DMS153 (cell line): ENCODE measurements around the gene IL1R2.
"Not testable (repeated sequence)": the region's sequence is repeated elsewhere in the genome, so short reads cannot be mapped to it uniquely, and the experiment has no call there.

Experiments
- DNase-seq: peaks from one replicate; lab custom pipeline; 2025; lab: John Stamatoyannopoulos, UW

IL1R2 gene

DNA sequence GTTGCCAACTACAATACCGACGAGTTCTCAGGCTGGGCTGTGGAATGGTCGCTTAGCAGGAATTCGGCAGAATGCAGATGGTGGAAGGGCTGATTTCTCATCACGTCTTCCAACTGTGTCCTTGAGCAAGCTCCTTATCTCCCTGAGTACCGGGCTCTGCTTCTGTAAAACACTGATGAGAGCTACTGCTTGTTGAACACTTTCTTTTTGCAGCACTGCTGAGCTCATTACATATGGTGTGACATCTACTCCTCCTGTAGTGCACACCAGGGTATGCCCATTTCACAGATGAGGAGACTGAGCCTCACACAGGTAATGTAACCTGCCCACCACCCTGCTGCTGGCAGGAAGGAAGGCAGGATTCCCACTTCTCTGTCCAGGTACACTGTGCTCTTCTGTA lies 8.3 kb downstream of the IL1R2 start:
- no peak for DNase-seq

DNA sequence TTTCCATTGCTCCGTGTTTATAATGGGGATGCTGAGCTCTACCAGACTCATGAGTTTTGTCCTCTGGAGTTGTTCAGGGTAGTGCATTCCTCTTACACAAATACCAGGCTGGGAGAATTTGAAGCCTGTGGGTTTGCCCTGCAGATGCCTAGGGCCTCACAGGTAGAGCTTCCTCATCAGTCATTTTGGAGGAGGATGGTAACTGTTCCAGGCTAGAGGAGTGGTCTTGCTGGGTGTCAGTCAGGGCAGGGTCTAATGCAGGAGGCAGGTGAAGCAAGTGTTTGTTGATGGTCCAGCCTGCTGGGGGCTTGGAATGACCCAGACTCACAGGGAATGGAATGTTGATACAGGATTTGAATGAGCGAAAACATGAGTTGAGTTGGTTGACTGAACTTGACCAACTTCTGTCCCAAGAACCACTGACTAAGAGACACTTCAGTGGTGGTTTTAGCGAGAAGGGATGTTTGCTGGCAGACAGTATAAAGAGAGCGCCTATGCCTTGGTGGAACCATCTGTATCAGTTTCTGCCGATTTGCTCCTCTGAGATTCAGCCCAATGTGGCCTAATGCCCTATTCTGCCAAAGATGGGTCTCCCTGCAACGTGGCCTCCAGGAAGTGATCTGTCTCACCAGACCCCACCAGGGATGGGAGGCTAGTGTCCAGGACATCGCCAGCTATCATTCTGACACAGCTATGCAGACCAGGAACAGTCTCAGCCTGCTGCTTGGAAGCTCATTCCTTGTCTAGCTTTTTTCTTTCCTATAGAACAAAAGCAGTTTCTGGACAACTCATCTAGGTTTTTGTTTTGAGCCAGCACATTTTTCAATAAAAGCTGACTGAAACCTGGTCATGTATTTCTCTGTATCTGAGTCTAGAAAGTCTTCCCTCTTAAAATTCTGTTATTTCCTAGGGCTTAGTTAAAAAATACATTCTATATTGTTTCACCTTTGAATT lies 9.3 kb downstream of the IL1R2 start:
- no peak for DNase-seq

GRCh38 chr2:102001767-102002142 lies 10.0 kb downstream of the IL1R2 start:
- no peak for DNase-seq

- DNase-seq = no peak
Measured at GRCh38 chr2:102002228-102002627, 10.5 kb downstream of the IL1R2 start.

DNA sequence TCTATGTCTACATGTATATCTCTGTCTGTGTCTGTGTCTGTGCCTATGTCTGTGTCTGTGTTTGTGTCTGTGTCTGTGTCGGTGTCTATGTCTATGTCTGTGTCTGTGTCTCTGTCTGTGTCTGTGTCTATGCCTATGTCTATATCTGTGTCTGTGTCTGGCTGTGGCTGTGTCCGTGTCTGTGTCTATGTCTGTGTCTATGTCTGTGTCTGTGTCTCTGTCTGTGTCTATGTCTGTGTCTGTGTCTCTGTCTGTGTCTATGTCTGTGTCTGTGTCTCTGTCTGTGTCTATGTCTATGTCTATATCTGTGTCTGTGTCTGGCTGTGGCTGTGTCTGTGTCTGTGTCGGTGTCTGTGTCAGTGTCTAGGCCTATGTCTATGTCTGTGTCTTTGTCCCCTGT lies 11.1 kb downstream of the IL1R2 start:
- DNase-seq = not testable (repeated sequence)

DNA sequence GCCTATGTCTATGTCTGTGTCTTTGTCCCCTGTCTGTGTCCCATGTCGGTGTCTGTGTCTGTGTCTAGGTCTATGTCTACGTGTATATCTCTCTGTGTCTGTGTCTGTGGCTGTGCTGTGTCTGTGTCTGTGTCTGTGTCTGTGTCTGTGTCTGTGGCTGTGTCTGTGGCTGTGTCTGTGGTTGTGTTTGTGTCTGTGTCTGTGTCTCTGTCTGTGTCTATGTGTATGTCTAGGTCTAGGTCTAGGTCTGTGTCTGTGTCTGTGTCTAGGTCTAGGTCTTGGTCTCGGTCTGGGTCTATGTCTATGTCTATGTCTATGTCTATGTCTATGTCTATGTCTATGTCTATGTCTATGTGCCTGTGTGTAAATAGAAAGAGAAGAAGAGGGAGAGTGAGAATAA lies 11.9 kb downstream of the IL1R2 start:
- DNase-seq = no peak

- DNase-seq = no peak
Measured at GRCh38 chr2:102004581-102004980, 12.8 kb downstream of the IL1R2 start.

GRCh38 chr2:102005449-102005848 lies 13.7 kb downstream of the IL1R2 start:
- no peak for DNase-seq

DNA sequence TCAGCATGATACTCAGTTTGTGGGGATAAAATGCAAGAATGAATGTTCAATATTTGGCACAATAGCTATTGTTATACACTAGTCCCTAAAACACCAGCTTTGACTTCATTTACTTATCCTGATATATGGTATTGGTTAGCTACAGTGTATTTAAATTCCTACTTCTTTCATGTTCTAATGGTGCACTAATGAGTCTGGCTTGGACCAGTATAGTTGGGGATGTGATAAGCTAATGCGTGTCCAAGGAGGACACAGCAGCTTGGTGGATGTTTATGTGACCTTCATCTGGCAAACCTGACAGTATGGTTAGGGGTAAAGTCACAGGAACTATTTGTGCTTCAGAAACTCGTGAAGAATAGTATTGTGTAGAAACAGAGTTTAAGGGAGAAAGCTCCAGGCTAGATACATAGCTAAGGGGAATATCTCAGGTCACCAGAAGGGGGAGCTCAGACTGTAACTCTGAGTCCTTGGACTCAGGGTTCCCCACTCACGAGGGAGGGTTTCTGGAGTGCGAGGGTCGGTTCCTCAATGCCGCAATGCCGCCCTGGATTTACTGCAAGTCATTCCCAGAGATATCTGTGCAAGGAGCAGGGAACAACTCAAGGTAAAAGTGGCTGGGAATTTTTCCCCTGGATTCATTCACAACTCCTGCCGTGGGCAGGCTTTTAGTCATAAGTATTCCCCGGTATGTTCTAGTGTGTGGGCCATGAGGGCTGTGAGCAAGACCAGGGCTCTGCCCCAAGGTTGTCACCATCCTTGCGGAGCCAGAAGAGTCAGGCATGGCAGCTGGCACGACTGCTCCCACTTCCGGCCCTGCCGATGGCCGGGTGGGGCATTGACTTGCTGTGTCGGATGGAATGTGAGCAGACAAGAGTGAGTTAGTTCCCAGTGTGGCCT lies 14.5 kb downstream of the IL1R2 start:
- DNase-seq = no peak

DNA sequence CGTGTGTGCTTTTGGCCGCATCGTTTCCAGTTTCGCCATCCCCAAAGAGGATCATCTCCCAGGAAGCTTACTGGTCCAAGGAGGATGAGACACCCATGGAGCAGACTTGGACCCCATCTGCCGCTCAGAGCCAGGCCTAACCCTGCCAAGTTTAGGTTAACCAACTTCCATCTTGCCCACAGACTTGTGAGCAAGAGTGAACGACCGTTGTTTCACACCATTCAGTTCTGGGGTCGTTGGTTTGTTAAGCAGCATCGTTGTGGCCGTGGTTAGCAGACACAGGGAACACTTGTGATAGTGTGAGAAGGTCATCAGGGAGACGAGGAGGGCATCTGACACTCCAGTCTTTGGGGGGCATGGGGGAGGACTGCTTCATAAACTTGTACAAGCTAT lies 15.1 kb downstream of the IL1R2 start:
- DNase-seq = no peak

DNA sequence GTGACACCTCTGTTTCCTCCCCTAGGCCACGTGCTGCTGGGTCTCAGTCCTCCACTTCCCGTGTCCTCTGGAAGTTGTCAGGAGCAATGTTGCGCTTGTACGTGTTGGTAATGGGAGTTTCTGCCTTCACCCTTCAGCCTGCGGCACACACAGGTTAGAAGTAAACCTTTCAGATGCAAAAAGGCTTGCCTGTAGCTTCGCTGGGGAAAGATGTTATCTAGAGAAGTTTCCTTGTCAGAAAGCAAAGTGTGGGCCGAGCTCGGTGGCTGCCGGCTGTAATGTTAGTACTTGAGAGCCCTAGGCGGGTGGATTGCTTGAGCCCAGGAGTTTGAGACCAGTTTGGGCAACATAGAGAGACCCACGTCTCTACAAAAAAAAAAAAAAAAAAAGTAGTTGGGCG lies 16.7 kb downstream of the IL1R2 start:
- no peak for DNase-seq

- DNase-seq = no peak
Measured at GRCh38 chr2:102009557-102009956, 17.8 kb downstream of the IL1R2 start.

DNA sequence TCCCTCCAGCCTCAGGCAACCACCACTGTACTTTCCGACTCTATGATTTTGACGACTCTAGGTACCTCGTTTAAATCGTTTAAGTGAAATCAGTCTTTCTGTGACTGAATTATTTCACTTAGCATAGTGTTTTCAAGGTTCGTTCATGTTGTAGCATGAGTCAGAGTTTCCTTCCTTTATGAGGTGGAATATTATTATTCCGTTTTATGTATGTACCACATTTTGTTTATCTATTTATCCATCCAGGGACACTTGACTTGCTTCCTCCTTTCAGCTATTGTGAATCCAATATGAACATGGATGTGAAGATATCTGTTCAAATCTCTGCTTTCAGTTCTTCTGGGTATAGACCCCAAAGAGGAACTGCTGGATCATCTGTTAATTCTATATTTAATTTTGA lies 19.1 kb downstream of the IL1R2 start:
- no peak for DNase-seq

DNA sequence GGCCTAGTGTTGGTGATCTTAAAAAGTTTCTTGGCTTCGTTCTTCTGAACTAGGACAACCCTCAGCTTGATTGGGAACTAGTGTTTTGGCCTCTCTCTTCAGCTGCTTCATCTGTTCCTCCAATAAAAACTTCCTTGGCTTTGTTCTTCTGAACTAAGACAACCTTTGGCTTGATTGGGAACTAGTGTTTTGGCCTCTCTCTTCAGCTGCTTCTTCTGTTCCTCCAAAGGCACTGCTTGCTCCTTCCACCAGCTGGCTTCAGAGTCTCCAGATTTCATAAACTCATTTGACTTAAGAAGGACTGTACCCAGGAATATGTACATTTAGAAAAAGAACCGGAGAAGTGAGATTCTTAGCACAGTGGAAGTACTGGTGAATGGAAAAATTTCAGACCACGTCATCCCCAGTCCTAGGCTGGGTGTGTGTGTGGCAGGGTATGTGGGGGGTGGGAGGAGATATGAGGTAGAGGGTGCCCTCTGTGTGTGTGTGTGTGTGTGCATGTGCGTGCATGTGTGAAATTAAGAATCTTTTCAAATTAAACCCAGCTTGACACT lies 20.4 kb downstream of the IL1R2 start:
- no peak for DNase-seq

GRCh38 chr2:102013206-102014040 lies 21.7 kb downstream of the IL1R2 start:
- DNase-seq = no peak

- DNase-seq = no peak
Measured at GRCh38 chr2:102014041-102014345, 22.2 kb downstream of the IL1R2 start.

DNA sequence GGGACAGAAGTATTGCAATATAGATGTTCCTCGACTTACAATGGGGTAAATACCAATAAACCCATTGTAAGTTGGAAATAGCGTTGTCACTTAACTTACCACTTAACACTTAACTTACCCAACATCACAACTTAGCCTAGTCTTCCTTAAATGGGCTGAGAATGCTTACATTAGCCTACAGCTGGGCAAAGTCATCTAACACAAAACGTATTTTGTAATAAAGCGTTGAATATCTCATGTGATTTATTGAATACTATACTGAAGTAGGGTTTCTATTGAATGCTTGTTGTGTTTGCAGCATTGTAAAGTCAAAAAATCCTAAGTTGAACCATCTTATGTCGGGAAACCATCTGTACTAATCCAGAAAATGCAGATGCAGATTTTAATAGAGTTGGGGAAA lies 23.6 kb downstream of the IL1R2 start:
- DNase-seq = no peak

- DNase-seq = no peak
Measured at GRCh38 chr2:102016399-102016955, 24.7 kb downstream of the IL1R2 start.

DNA sequence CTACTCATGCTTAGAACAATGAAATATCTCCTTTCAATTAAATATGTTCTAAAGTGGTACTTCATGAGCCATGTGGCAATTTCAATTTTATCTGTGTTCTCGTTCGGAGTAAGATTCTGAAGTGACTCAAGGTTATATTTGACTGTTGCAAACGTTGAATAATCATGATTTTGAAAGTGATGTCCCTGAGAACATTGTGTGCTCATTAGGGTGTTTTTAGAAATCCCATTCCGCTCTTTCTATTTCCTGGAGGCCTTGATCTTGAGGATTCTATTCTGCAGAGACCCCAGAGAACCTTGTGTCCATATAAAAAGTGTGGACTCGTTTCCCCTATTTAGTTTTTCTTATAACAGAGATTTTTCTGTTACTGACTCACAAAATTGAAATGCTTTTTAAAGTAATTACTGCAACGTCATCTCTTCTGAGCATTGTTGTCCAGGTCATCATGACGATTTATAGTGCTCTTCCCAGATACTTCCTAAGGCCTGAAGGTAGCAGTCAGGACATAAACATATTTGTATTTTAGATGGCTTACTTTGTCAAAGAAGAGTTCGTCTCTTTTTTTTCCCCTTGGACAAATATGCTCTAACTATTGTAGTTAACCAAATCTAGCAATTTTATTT lies 27.2 kb downstream of the IL1R2 start:
- no peak for DNase-seq

DNA sequence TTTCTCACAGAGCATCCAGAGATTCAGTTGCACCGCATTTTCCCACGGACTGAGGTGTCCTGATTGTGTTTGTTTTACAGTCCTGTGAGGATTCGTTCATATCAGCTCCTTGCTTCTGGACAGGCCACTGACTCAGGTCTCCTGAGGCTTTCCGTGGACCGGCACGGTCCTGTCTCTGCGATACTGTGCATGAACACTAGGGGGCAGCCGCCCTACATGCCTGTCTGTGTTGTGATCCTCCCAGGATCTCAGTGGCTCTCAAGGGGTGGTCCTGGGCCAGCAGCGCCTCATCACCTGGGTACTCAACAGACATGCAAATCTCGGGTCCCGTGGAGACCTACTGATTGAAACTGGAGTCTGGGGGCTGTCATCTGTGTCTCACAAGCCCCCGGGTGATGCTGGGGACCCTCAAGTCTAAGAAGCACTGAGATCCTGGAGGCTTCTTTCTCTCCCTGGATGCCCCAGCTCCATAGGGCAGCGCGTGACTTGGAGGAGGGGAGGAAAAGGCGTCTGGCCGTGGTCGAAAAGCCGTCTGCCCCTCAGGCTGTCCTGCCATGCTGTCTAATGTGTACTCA lies 28.9 kb downstream of the IL1R2 start:
- peak; percentile 33 for DNase-seq

DNA sequence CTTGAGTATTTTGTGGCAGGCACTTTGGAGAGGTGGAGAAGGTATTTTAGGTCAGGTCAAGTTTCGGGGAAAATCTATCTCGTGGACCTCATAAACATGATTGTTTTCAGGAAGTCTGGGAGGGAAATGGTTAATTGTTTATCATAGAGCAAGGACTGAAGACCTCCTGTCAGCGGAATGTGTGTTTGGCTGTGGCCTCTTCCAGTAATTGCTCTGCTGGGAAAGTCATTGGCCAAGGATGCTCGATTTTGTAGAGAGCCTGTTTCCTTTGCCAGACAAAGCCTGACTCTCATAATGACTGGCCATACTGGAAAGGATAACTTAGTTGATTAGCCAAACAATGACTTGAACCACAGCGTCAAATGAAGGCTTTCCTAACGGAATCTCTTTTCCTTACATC lies 30.0 kb downstream of the IL1R2 start:
- DNase-seq = no peak
